Islet precursor cell (in vitro differentiated cells): ENCODE measurements around the gene THAP8.

Source experiments
- DNase-seq: peaks from one replicate; pipeline ENCODE4 v3.0.0-alpha.2; 2018

THAP8 gene

DNA sequence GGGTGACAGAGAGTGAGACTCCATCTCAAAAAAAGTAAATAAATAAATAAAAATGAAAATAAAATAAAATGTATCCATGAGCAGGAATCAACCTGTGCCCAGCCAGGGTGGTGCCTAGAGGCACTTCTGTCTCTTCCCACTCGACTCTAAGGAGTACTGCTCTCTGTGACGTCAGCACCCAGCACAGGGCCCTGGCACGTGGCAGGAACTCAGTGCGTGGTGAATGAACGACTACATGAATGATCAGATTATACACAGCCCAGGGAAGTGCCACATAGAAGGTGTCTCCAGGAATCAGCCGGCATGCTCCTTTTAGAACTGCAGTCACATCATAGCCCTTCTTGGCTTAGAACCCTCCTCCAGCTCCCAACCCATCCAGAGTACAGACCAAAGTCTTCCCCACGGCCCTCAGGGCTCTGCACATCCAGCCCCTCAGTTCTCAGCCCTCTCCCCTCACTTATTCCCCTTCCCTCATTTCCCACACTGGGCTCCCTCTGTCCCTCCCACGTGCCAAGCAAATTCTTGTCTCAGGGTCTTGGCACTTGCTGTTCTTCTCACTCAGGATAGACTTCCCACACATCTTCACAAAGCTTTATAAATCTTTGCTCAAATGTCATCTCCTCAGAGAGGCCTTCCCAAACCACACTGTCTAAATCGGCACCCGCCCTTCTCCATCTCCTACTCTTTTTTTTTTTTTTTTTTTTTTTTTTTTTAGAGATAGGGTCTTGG lies 25.6 kb downstream of the THAP8 start:
- DNase-seq, result no peak

DNA sequence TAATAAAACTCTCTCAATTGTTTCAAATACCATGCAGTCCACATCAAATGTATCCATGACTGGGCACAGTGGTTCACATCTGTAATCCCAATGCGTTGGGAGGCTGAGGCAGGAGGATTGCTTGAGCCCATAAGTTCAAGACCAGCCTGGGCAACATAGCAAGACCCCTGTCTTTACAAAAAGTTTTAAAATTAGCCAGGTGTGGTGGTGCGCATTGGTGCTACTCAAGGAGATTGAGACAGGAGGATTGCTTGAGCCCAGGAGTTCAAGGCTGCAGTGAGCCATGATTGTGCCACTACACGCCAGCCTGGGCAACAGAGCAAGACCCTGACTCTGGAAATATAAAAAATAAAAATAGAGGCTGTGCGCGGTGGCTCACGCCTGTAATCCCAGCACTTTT lies 26.4 kb downstream of the THAP8 start:
- no peak for DNase-seq

DNA sequence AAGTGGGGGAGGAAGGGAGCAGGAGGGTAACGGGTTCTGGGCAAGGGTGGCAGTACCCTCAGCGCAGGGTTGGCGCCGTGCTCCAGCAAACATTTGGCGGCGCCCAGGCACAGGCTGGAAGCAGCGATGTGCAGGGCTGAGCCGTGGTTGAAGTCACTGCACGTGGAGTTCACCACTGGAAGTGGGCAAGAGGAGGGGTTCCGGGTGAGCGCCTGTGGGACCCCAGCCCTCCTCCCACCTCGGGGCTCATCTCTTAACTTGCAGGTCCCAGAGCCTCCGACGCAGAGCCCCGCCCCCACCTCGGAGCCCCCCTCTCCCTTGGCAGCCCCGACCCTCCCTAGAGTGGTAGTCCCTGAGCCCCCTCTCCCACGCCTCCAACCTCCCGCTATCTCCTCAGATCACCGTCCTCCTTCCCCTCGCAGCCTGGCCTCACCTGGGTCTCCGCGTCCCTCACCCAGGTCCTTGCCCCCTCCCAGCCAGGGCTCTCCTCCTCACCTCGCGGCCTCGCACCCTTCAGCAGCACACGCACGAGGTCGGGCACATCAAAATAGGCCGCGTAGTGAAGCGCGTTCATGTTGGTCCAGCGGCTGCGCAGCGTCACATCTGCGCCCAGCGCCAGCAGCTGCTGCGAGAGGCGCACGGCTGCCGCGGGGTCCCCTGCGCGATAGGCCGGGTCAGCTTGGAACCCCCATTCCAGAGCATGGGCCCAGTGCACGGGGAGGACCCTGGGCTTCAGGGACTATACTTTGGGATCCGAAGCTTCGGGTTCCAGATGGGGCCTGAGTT lies 27.8 kb downstream of the THAP8 start:
- DNase-seq, result no peak

DNA sequence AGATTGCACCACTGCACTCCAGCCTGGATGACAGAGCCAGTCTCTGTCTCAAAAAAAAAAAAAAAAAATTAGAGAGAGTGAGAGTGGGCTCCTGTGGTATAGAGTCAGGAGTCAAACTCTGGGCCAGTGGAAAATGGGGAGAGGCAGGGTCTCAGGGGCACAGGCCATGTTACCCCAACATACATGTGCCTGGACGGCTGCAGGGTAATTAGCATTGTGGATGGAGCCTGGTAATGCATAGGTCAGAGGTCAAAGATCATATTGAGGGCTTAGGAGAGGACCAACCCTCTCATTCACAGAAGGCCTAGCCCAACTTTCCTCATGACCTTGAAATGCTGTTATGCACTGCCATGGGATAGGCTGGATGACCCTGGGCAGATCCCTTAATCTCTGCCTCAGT lies 28.5 kb downstream of the THAP8 start:
- no peak for DNase-seq

DNA sequence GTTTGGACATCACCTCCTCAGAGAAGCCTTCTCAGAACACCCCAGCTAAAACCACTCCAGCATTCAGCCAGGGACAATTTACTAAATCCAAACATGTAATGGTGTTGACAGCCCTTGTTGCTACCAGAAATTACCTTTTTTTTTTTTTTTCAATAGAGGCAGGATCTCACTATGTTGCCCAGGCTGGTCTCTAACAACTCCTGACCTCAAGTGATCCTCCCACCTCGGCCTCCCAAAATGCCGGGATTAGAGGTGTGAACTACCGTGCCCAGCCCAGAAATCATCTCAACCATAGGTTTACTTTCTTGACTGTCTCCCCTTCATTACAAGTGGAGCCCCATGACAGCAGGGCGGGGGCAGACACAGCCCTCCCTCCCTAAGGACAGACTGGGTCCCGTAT lies 30.7 kb downstream of the THAP8 start:
- no peak for DNase-seq

DNA sequence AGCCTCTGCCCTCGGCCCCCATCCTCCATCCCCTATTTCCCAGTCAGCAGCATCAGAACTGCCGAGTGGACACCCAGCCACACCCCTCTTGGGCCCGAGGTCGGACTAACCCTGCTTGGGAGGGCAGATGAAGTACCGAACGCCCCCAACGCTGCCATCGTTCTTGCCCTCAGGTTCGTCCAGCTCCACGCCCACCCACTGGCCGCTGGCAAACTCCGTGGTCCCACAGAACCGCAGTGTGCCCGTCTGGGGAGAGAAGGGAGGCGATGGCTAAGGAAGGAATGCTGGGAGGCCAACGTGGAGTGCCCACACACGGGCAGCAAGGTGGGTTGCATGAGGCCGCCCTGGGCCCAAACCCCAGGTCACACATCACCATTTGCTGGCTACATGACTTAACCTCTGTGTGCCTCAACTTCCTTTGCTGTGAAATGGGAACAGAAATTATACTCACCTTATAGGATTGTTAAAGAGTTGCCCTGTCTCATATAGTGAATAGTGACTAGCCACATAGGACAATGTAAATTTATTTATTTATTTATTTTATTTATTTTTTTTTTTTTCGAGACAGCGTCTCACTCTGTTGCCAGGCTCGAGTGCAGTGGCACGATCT lies 34.9 kb downstream of the THAP8 start:
- DNase-seq, result no peak

DNA sequence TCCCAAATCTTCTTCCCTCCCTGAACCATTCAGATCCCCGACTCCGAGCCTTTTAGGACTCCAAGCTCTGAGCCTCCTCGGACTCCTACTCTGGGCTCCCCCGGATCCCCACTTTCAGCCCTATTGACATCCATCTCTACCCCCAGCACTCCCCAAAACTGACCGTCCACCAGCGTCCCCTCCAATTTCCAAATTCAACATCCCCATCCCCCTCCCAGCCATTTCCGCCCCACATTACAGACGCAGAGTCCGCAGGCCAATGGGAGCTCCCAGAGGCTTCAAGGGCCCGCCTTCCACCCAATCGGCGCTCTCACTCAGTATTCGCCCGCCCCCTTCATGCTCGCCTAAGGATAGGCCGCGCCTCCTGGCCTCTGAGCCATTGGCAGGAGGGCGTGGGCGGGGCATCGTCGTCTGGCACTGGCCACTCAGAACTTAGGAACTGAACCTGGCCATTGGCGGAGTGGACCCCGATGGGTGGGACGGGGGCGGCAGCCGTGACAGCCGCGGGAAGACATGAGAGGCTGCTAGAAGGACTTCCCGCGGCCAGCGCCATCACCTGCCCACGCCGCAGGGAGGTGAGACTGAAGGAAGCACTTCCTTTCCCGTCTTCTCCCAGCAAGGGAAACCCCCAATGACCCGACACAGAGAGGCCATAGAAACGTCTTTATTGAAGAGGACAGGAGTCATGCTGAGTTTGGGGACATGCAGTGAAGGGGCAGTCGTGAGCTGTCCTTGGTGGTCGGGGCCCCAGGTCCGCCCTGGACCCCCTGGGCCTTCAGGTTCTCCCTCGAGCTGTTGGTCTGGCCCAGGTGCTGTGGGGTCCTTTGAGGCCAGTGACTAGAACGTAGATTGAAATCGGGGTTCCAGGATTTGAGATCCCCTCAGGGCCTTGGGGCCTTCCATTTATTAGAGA lies 39.8 kb downstream of the THAP8 start, which contains the start of gene ALKBH6:
ALKBH6 (minus strand) TSS at position 202 of the 913 bp plus-strand sequence. CDS start 816 bp downstream, outside the sequence.
- DNase-seq, result peak; percentile 100

DNA sequence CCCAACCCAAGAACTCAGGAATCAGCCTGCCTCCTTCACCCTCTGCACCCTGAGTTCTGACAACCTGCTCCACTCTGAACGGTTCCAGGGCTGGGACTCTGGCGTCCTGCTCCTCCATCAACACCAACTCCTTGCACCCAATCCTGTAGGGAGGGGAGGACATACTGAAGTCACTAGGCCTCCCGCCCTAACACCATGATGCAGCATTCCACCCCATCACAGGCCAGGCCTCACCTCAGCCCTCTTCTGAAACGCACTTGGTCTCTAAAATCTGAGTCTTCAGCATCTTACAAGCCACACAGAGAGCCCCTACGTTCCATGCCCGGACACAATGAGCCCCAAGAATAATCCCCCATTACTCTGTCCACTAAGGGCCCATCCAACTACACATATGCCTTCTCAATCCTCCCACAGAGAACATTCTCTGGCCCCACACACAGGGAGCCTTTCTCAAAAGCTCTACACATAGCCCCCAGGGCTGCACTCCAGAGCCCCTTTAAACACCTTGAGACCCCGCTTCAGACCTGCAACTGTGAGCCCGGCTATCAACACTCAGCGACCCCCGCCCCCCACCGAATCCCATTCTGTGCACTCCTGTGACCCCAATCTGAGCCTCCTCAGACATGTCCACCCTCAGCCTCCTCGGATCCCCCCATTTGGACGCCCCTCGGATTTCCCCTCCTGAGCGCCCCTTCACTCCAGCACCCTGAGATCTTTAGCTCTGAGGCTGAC lies 40.6 kb downstream of the THAP8 start:
- no peak for DNase-seq

DNA sequence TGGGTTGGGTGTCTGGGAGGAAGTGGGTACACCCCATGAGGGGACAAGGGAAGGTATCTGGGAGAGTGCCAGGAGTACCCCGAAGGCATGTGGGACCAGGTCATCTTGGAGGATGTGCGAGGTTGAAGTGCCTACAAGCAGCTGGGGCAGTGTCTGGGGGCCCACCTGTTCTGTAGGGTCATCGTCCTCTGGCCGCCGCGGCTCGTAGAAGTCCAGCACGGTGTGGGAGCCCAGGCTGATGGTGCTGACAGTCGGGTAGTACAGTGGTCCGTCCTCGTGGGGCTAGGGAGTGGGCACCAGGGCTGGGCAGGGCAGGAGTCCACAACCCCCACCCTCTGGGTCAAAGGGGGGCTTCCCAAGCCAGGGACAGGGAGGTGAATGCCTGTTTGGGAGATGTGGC lies 43.7 kb downstream of the THAP8 start:
- no peak for DNase-seq

DNA sequence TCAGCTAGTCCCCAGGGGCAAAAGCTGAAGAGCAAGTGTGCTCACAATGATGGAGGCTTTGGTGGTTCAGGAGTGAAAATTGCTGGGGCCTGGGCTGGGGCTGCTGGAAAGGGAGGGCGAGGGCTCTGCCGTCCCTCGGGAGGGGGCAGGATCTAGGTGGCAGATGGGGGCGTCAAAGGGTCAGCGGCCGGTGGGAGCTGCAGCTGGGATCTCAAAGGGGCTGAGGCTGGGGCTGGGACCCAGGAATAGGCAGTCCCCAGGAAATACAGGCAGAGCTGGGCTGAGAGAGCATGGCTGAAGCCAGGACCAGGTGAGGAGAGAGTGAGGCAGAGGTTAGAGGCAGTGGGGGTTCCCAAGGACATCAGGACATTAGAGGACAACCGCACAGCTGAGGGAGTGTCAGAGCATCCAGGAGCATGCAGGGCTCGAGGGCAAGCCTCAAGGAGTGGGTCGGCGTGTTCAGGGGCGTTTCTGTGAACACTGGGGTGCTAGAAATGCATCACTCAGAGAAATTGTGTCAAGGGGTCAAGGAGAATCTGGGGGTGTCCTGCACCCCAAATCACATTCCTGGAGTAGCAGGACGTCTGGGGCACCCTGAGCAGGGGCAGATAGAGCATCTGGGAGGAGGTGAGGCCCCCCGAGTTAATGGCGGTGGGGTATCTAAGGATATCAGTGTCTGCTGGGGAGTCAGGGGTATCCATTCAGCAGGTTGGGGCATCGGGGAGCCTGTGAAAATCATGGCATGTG lies 44.3 kb downstream of the THAP8 start:
- DNase-seq, result no peak

DNA sequence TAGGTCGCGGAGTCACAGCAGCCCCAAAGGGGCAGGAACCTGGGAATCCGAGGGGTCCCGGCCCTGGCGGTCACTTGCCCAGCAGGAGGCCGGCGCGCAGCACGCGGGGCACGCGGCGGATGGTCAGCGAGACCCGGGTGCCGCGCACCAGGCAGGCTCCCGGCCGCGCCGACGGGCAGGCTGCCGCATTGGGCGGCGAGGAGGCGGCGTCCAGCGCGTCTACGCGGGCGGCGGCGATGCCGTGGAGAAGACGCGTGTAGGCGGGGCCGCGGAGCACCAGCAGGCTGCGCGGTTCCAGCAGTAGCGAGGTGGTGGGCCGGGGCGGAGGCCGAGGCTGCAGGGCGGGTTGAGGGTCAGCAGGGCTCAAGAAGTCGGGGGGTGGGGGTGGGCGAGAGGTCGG lies 44.9 kb downstream of the THAP8 start:
- peak; percentile 82 for DNase-seq

DNA sequence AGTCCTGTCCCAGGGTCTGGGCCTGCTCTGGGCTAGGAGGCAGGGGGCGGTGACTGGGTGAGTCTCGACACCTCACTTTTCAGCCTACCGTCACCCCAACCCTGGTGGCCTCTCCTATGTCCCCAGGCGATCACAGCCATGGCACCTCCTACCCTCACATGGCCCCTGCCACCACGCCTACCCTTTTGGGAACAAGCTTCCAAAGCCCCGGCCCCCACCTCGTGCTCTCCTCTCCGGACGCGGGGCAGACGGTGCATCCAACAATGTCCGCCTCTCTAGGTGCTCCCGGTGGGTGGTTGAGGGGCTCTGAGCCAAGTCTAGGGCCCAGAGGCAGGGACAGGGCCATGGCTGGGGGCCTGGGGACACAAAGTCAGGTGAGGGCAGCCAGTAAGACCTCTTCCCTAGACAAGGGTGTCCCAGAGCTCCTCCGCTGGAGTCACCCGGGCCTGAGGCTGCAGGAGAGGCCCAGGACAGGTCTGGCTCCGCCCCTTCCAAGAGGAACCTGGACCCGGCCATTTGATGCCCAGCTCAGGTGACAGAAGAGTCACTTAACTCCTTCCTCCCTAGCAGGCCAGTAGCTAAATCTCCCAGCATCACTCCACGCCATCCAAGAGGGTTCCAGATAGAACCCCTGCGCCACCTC lies 45.6 kb downstream of the THAP8 start, which contains the start of gene SYNE4:
SYNE4 (minus strand) TSS at position 478 of the 643 bp plus-strand sequence; CDS start at position 346, 132 bp downstream.
- DNase-seq, result peak; percentile 93

DNA sequence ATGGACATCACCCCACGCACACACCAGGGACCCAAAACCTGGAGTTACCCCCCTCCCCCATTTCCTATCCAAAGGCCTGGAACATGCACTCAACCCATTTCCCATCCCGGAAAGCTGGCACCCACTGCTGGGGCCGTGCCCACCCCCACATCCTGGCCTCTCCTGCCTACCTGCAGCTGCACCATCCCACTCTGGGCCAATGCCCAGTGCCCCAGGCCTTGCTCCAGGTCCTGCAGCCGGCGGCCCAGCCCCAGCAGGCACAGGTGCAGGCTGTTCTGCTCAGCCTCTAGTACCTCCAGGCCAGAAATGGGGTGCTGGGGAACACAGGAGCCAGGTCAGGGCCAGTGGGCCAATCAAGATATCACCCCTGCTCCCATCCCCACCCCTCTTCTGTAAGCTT lies 47.1 kb downstream of the THAP8 start:
- no peak for DNase-seq

DNA sequence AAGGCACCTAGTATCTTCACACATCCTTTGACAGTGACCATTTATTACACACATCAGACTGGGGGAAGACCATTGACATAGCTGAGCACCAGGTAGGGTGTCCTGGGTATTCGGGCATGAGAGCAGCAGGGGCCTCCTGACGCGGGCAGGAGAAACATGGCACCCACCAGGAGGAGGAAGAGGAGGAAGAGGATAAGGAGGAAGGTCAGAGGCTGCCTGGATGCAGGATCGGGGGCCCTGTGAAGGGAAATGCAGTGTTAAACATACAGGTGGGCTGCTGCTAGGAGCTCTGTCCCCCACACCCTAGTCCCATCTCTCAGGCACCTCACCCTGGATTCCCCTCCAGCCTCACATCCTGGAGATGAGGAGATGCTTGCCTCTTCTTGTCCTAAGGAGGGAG lies 50.8 kb downstream of the THAP8 start:
- no peak for DNase-seq

DNA sequence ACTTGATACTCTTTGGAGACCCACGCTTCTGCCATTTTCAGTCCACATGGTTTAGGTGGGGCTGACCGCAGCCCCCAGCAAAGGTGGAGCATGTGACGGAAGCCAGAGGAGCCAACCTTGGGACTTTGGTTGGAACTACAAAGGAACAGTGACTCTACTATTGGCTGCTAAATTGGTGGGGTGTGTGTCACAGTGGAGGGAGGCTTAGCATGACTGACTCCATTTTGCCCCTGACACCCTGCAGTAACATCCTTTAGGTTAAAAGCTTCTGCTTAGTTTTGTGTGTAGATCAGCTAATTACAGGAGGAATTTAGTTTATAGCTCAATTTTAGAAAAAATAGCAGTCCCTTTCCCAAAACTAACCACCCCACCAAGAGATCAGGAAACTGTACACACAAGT lies 52.5 kb downstream of the THAP8 start:
- DNase-seq, result no peak

DNA sequence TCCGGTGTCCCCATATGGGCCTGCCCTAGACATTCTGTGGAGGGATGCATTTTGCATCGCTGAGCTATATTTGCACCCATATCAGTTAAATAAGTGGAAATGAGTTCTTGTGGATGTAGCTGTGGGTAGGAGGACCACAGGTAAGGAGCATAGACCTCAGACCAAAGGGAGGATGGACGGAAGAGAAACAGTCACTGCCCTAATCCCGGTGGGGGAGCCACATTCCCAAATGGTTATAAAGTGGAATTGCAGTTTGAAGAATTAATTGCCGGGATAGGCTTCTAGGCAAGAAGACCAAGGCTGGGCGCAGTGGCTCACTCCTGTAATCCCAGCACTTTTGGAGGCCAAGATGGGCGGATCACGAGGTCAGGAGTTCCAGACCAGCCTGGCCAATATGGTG lies 57.3 kb downstream of the THAP8 start:
- no peak for DNase-seq

DNA sequence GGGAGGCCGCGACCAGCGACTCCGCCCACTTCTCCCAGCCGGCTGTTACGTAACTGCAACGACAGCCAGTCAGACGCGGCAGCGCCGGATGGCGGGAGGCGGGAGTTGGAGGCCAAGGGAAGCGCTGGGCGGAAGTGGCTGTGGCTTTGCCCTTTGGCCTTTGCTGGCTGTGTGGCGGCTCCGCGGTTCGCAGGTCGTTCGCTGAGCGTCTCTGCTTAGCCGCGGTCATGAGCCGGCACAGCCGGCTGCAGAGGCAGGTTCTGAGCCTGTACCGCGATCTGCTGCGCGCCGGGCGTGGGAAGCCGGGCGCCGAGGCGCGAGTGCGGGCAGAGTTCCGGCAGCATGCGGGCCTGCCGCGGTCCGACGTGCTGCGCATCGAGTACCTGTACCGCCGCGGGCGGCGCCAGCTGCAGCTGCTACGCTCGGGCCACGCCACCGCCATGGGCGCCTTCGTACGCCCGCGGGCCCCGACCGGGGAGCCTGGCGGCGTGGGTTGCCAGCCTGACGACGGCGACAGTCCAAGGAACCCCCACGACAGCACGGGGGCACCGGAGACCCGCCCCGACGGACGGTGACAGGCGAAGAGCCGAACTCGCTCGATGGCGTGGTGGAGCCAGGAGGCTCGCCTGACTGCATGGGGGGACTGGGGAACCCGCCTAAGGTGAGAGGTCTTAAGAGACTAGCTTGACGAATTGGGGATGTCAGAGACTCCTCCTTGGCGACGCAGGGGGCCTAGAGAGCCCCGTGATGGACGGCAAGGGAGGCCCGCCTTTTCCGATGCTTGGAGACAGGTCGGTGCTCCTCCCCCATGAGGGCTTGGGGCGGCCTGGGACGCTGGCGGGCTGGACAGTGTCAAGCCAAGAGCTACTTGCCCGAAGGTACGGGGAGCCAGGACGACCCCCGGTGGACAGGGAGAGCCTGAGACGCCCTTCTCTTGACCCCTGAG lies 58.8 kb downstream of the THAP8 start, which contains the start of gene SDHAF1:
SDHAF1 (plus strand) TSS at position 141 of the 946 bp plus-strand sequence; CDS start at position 228, 87 bp downstream.
- peak; percentile 97 for DNase-seq

DNA sequence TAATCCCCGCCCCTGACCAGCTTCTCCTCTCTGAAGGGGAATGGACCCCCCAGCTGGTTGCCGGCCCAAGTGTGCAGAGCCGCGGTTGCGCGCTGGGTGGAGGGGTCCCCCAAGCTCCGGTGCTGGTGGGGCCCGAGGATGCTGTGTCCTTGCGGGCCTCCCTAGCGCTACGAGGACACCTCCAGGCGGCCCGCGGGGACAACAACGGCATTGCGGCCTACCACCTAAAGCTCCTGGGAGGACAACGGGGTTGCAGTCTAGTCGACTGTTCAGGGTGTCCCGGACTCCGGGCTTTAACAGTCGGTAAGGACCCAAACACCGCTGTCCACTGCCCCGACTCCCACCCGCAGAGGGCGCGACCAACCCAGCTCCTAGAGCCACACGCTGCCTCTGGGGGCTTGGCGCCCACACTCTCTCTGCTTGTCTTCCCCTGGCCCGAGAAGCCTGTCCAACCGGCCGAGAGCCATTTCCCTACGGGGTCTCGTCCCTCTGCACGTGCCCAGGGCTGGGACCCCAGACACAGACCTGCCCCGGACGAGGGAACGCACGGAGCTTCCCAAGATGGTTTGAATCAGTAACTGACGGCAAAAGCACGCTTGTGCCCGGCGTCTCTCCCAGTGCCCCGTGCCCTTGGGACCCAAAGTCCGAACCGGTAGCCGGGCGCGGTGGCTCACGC lies 60.0 kb downstream of the THAP8 start:
- peak; percentile 52 for DNase-seq
